Tibial nerve (tissue), 4 donors: Measurements from ENCODE around the gene ZNHIT1. TPM values are rescaled to one million over a fixed set of nuclear protein-coding genes. Genes with fewer than 3 reads are reported as not detected.

Experiments
- DNase-seq, 2 donors: peaks; one replicate each; pipeline ENCODE4 v3.0.0-alpha.2; 2019; ENCODE audit warnings: low spot score in 2 of 2
- H3K27ac ChIP-seq, 4 donors: fragments of 200-600 bp; sonication (generic) in 3 of 4; one replicate each; pipeline ENCODE4 v1.5.1; 2017 to 2019; ENCODE audit warnings: mild to moderate bottlenecking in 1 of 4
- H3K27me3 ChIP-seq, 2 donors: fragments of 200-600 bp; sonication (generic) in 1 of 2; one replicate each; pipeline versions ENCODE4 v1.5.1 to v1.6.0; 2017 to 2019
- H3K36me3 ChIP-seq, 3 donors: fragments of 200-600 bp; sonication (generic); one replicate each; pipeline ENCODE4 v1.5.1; 2018 to 2019
- H3K4me1 ChIP-seq, 4 donors: fragments of 200-600 bp; sonication (generic) in 3 of 4; one replicate each; pipeline ENCODE4 v1.5.1; 2017 to 2019
- H3K4me3 ChIP-seq, 4 donors: fragments of 200-600 bp; sonication (generic) in 3 of 4; one replicate each; pipeline ENCODE4 v1.5.1; 2017 to 2019; ENCODE audit warnings: mild to moderate bottlenecking in 1 of 4, moderate library complexity in 1 of 4
- H3K9me3 ChIP-seq, 4 donors: fragments of 200-600 bp; sonication (generic) in 3 of 4; one replicate each; pipeline ENCODE4 v1.5.1; 2017 to 2019
- EP300 ChIP-seq, 2 donors: sonication (generic); formaldehyde crosslinking; IDR thresholded peaks; one replicate each; pipeline ENCODE4 v1.6.1; 2017; ENCODE audit warnings: antibody characterized with exemption in 2 of 2, mild to moderate bottlenecking in 1 of 2
- POLR2A ChIP-seq, 2 donors: fragments of 450-650 bp; IDR thresholded peaks; one replicate each; pipeline ENCODE4 v1.6.1; 2017; ENCODE audit warnings: antibody characterized with exemption in 2 of 2, mild to moderate bottlenecking in 2 of 2, moderate library complexity in 2 of 2
- WGBS, 2 donors: methylation state at CpG; one replicate each; pipeline ENCODE4 v1.1.5; 2018; 5-methylcytosine and 5-hydroxymethylcytosine counted together
- total RNA-seq, 4 donors: library from RNA; depleted of rRNA; stranded (reverse); fragments of >200 nt; gene quantifications; one replicate each; pipeline ENCODE4 v1.1.0, GENCODE V29; 2016
- TF ChIP-seq, protein P1 (sequence below), 5 experiments: fragments of 200-600 bp in 3 of 5; fragments of 450-650 bp in 2 of 5; sonication (generic) in 3 of 5; IDR thresholded peaks; one replicate each; pipeline ENCODE4 v1.5.1; 2016 to 2019; ENCODE audit warnings: antibody characterized with exemption in 5 of 5, mild to moderate bottlenecking in 3 of 5, moderate library complexity in 2 of 5

Gene ZNHIT1
- total RNA-seq, 4 donors from 2014 or later = 90.5 to 113 (median 99.3) TPM

DNA sequence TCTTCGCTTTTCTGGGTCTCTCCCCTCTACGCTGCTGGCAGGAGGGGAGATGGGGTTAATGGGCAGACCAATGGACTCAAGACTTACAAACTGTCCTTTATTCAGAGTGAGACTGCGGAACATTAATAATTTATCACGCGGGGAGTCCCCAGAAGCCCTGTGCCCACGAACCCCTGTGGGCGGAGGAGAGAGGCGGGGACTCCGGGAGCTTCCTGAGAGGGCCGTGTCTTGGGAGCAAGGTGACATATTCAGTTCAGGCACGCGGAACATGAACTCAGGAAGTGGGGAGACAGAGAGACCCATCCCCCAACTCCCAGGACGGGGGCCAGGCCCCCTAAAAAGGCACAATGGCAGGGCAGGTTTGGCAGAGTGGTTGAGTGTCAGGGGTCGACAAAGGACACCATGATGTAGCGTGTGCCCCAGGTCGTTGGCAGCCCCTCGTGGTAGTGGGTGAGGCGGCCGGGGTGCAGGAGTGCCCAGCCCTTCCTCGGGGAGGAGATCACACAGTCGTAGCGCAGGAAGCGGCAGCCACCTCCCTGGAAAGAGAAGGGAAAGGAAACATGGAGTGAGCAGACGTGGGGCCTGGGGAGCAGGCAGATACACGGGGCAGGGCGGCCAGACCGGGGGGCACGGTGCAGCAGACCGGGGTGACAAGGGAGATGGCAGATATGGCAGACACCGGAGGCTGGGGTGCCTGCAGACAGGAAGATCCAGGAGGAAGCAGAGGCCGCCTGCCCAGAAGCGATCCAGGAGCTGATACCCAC is 11.9 kb upstream of the ZNHIT1 start:
- no peaks in the 10 kb centered on the region for H3K9me3 ChIP-seq
- H3K4me3 ChIP-seq = no peak overlapping the region
- peaks cover 0 to 55% (median 12%) of the 10 kb centered on the region in 3 donors for H3K36me3 ChIP-seq
- 67 to 73% methylated on average over 32 of the region's 32 CpGs for WGBS, 2 donors
- peaks cover 0 to 11% (median 5%) of the 10 kb centered on the region in 4 donors for H3K4me1 ChIP-seq
- peaks cover 2 to 22% of the 10 kb centered on the region in 2 donors for H3K27me3 ChIP-seq
- H3K27ac ChIP-seq = no peak overlapping the region
- no peak for TF ChIP-seq EP300 (IDR thresholded peaks at IDR 0.05)
- TF ChIP-seq, protein P1, sequence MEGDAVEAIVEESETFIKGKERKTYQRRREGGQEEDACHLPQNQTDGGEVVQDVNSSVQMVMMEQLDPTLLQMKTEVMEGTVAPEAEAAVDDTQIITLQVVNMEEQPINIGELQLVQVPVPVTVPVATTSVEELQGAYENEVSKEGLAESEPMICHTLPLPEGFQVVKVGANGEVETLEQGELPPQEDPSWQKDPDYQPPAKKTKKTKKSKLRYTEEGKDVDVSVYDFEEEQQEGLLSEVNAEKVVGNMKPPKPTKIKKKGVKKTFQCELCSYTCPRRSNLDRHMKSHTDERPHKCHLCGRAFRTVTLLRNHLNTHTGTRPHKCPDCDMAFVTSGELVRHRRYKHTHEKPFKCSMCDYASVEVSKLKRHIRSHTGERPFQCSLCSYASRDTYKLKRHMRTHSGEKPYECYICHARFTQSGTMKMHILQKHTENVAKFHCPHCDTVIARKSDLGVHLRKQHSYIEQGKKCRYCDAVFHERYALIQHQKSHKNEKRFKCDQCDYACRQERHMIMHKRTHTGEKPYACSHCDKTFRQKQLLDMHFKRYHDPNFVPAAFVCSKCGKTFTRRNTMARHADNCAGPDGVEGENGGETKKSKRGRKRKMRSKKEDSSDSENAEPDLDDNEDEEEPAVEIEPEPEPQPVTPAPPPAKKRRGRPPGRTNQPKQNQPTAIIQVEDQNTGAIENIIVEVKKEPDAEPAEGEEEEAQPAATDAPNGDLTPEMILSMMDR (IDR thresholded peaks at IDR 0.05) = no peak
- TF ChIP-seq POLR2A (IDR thresholded peaks at IDR 0.05) = no peak
- DNase-seq = no peak

DNA sequence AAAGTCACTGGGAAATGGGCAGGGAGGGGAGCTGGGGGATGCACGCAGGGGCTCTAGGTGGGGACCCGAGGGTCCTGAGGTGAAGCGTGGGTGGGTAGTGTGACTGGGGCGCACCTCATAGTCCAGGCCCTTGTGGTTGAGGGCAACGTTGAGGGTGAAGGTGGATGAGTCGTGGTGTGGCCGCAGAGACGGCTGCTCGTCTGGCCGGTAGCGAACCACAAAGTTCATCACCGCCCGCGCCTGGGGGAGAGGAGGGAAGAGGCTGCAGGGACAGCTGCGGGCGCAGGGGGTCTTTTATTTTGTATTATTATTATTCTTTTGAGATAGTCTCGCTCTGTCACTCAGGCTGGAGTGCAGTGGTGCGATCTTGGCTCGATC is 11.3 kb upstream of the ZNHIT1 start:
- 82 to 84% methylated on average over 19 of the region's 19 CpGs for WGBS, 2 donors
- H3K27ac ChIP-seq = no peak overlapping the region

DNA sequence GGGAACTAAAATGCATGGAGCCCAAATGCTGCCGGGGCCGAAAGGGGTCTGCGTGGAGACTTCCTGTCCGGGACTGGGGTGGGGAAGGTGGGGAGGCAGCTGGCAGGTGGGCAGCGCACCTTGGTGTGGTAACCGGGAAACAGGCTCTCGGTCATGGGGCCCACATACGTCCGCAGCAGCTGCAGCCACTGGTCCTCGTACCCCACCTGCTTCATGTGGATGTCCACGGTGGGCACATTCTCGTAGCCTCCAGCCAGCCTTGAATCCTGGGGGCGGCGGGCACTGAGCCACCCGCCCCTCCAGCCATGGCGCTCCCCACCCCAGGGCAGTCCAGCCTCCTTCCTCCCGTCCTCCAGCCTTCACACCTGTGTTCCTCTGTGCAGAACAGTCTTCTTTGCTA is 10.5 kb upstream of the ZNHIT1 start:
- no peak for DNase-seq
- no peak overlapping the region for H3K27ac ChIP-seq
- no peak overlapping the region for H3K4me3 ChIP-seq
- H3K36me3 ChIP-seq = peaks cover 3 to 69% (median 25%) of the 10 kb centered on the region in 3 donors
- H3K27me3 ChIP-seq = peaks cover 0 to 8% of the 10 kb centered on the region in 2 donors
- no peaks in the 10 kb centered on the region for H3K4me1 ChIP-seq
- H3K9me3 ChIP-seq = no peaks in the 10 kb centered on the region
- WGBS, 2 donors = 80 to 84% methylated on average over 8 to 17 of the region's 17 CpGs
- TF ChIP-seq, protein P1 (IDR thresholded peaks at IDR 0.05) = no peak
- no peak for TF ChIP-seq EP300 (IDR thresholded peaks at IDR 0.05)
- no peak for TF ChIP-seq POLR2A (IDR thresholded peaks at IDR 0.05)

More for the DNA sequence above, 11.3 kb upstream of the ZNHIT1 start:
- H3K4me3 ChIP-seq = no peak overlapping the region
- H3K4me1 ChIP-seq = peaks cover 0 to 8% (median 4%) of the 10 kb centered on the region in 4 donors
- H3K9me3 ChIP-seq = no peaks in the 10 kb centered on the region
- no peak for DNase-seq
- peaks cover 1 to 17% of the 10 kb centered on the region in 2 donors for H3K27me3 ChIP-seq
- H3K36me3 ChIP-seq = peaks cover 3 to 61% (median 17%) of the 10 kb centered on the region in 3 donors
- TF ChIP-seq EP300 (IDR thresholded peaks at IDR 0.05) = no peak
- no peak for TF ChIP-seq POLR2A (IDR thresholded peaks at IDR 0.05)
- TF ChIP-seq, protein P1 (IDR thresholded peaks at IDR 0.05) = no peak

DNA sequence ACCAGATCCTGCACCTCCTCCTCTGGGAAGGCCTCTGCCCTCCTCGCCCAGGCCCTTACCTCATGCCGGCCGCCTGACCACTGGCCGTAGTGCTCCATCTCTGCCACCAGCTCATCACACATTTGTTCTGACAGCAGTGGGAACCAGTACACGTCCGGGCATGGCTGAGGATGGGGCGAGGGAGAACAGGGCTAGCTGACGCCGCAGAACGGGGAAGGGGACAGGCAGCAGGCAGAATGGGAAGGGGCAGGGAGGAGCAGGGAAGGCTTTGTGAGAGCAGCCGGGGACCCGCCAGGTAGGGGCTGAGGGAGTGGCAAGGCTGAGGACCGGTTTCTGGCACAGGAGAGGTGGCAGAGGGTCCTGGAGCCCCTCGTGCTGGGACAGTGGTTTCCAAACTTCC is 9.2 kb upstream of the ZNHIT1 start:
- WGBS, 2 donors = 90 to 92% methylated on average over 14 of the region's 14 CpGs
- H3K27me3 ChIP-seq = peaks cover 0 to 1% of the 10 kb centered on the region in 2 donors
- DNase-seq = no peak
- peaks cover 3 to 82% (median 25%) of the 10 kb centered on the region in 3 donors for H3K36me3 ChIP-seq
- TF ChIP-seq, protein P1 (IDR thresholded peaks at IDR 0.05) = no peak
- TF ChIP-seq EP300 (IDR thresholded peaks at IDR 0.05) = no peak
- TF ChIP-seq POLR2A (IDR thresholded peaks at IDR 0.05) = no peak
- no peak overlapping the region for H3K27ac ChIP-seq
- H3K4me1 ChIP-seq = no peaks in the 10 kb centered on the region
- H3K9me3 ChIP-seq = no peaks in the 10 kb centered on the region
- H3K4me3 ChIP-seq = no peak overlapping the region

DNA sequence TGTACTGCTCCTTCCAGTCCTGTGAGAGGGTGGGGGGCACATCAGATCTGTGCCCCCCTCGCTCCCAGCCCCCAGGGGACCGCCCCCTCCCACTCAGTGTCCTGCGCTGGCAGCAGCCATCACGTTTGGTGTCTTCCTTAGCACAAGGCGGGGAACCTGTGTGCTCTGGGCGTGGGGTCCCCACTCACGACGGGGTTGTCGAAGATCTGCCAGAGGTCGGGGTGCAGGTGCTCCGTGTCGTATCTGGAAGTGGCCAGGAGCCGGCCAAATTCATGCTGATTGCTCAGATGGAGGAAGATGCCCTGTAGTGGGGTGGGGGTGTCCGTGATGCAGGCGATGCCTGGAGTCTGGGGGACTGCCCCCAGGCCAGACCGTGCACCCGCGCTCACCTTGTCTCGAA is 7.8 kb upstream of the ZNHIT1 start:
- no peak overlapping the region for H3K4me3 ChIP-seq
- peaks cover 0 to 6% (median 0%) of the 10 kb centered on the region in 4 donors for H3K4me1 ChIP-seq
- H3K27me3 ChIP-seq = no peaks in the 10 kb centered on the region
- H3K27ac ChIP-seq = no peak overlapping the region
- H3K9me3 ChIP-seq = no peaks in the 10 kb centered on the region
- TF ChIP-seq EP300 (IDR thresholded peaks at IDR 0.05) = no peak
- no peak for TF ChIP-seq POLR2A (IDR thresholded peaks at IDR 0.05)
- TF ChIP-seq, protein P1 (IDR thresholded peaks at IDR 0.05) = no peak
- H3K36me3 ChIP-seq = peaks cover 3 to 96% (median 25%) of the 10 kb centered on the region in 3 donors
- WGBS, 2 donors = 88% methylated on average over 13 to 19 of the region's 19 CpGs
- DNase-seq = no peak
